G401.6 (cell line): ENCODE results near the gene SSPN.

ENCODE experiments used
- FAIRE-seq: peaks from 2 replicates; lab custom pipeline; 2012; peaks lifted over from hg19 to GRCh38; lab: Jason Lieb, UNC

The SSPN gene

DNA sequence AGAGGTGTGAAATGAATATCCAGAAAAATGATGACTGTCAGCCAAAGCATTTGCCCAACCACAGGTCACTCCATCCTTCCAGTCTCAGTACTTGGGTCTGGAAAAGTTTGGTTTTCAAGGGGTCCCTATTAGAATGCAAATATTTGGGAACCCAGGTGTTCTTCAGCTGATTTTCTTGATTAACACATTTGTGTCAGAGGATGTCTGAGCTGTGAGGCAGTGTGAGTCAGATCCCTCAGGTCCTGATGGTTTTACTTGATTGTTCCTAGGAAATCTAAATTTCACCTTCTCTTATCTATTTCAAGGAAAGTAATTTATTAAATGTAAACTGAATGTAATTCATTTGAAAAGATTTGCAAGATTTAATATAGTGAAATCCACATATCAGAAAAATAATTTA is 71.5 kb downstream of the SSPN start:
- FAIRE-seq: no peak

- no peak for FAIRE-seq
Measured at GRCh38 chr12:26268841-26269561, 73.6 kb downstream of the SSPN start.

- FAIRE-seq: no peak
Measured at GRCh38 chr12:26269562-26270284, 74.3 kb downstream of the SSPN start.

GRCh38 chr12:26271024-26271423 is 75.7 kb downstream of the SSPN start:
- FAIRE-seq: no peak

DNA sequence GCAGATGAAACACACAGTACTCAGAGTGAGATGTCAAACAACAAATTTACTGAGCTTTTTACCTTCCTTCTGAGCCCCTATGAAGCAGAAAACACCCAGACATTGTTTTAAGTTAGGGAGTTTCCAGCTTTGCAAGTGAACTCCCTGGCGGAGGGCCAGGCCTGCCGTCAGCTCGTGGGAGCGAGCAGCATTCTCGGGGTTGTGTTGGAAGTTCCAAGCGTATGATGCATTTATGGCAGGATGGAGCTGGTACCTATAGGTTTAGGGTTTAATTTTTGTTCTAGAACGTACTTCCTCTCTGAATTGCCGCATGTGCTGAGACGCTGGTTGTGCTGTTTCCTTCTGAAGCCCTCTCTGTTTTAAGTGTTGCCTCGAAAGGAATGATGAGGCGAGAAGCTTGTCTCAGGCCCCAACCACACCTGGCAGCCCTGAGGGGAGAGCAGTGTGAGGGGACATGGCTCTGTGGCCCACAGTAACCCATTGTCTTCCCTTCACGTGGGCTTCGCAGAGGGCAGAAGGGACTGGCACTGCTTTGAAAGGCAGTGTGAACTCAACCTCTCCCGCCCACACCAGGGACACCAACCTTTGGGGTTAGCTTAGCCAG is 76.6 kb downstream of the SSPN start:
- FAIRE-seq: no peak

DNA sequence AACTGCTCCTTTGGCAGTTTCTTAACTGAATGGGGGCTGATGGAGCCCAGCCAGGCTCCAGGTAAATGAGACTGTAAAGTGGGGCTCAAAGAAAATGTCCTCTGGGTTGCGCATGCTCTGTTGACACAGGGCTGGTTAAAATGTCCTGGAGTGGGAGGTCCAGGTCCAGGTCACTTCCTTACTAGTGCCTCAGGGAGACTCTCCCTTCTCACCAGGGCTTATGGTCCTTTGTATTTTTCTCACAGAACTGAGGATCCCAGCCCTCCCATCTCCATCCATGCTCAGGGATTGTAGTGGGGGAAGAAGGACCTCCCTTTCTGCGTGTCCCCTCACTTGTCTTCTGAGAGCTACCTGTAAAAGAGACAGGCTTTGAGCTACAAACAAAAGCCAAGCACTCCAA is 77.5 kb downstream of the SSPN start:
- FAIRE-seq: no peak

DNA sequence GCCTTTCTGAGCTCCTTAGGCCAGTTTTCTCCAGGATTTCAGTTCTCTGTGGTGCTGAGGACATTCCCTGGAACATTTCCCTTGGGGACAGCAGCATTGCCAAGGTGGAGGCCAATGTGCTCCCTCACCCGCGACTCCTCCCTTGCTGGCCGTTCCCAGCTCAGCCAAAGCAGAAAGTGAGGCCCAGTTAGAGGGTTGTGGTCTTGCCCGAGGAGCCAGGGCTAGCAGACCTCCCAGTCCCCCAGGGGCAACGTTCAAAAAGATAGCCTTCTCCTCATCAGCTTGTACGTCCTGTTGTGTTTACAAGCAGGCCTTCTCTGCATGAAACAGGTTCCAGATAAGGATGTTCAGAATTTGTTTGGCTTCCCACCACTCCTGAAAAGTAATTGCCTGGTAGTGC is 78.4 kb downstream of the SSPN start:
- no peak for FAIRE-seq

DNA sequence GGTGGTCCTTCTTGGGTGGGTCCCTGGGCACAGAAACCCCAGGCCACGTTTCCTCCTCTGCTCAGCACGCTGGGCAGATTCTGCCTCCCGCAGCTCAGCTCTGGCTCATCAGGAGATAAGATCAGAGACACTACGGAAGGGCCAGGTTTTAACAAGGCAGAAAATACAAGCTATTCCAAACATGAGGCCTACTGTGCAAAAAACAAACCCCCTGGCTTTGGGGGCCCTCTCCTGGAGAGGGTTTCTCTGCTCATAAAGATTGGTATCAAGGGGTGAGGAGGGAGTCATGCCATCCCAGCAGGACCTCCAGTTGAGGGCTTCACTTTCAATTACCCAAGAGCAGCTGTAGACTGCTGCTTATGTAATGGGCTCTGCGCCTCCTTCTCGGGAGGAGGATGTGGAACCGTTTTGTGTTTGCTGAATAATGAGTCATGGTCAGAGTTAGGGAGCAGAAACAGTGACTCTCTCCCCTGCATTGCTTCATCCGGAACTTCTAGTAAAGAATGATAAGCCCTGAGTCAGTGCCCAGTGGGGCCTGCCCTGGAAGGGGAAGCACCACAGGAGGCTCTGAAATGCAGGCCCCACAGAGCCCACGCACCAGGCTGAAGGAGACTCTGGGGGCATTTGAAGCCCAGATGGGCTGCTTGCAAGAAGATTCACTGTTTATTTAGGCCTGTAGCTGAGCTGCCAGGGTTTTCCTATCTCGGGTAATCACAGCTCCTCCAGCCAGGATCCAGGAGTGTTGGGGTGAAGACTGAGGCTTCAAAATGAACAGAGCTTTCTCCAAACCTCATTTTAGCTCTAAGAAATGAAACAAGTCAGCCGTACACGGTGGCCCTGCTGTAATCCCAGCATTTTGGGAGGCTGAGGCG is 79.3 kb downstream of the SSPN start:
- FAIRE-seq: no peak

DNA sequence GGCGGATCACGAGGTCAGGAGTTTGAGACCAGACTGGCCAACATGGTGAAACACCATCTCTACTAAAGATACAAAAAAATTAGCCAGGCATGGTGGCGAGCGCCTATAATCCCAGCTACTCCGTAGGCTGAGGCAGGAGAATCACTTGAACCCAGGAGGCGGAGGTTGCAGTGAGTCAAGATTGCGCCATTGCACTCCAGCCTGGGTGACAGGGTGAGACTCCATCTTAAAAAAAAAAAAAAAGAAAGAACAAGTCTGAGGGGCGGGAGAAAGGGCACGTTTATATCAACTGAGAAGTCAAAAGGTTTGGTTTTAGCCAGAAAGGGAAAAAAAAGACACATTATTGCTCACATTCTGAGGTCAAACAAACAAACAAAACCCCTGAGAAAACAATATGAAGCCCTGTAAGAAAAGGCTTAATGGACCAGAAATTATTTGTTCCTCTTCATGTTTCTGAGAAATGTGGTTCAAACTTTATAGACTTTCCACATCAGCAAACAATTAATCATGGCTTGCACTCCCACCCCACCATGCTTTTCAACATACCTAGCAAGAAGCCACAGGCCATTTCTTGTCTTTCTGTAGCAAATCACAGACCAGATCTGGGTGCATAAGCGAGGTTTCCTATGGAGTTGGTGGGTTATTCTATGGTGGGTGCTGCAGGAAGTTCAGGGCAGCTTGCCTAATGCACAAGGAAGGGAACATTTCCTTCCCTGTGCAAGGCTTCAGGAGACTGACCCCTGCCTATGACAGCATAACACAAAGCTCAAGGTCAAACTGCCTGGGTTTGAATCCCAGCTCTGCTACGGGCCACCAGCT is 80.1 kb downstream of the SSPN start:
- no peak for FAIRE-seq

- FAIRE-seq: no peak
Measured at GRCh38 chr12:26276709-26277108, 81.3 kb downstream of the SSPN start.

DNA sequence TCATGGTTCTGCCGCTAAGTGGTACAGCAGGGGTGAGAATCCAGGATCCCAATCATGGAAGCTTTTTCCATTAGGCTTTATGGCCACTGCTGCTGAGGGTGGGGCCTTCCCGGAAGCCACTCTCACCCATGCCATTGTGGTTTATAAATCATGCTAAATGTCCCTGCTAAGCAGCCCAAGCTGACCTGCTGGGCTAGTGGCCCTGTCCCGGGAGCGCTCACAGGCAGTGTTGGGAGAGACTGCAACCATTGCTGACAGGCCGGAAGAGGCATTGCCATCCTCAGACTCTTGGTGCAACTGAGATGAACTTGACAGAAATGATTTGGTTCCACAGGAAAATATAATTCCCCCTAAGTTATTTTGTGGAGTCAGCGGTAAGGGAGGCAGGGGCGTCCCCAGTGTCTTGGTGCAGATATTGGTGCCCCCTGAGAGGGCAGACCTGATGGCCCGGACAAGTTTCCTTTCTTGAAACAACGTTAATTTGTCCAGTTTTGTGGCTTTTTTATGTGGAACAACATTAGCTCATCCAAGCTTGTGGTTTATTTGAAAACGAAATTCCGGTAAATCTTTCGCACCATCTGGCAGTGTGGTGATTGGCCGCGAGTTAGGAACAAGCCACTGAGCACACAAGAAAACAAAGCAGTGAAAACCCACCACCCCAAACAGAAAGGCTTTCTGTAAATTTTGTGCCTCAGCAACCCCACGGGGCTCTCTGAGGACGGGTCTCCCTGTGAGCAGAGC is 82.3 kb downstream of the SSPN start:
- FAIRE-seq: no peak

DNA sequence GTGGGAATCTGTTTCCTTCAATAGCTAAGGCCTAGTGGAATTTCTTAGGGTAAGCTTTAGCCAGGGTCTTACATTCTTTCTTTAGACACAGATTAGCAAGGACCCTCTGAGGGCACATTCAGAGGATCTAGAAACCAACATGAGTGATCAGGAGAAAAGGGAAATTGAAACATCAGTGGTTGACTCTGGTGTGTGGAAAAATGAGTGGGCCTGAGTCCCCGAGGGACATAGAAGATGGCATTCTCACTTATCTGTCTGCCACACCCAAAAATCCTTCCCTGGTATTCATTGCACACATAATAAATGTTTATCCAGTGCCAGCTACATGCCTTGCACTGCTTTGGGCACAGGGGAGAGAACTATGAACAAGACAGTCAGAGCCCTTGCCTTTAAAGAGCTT is 82.9 kb downstream of the SSPN start:
- FAIRE-seq: no peak

DNA sequence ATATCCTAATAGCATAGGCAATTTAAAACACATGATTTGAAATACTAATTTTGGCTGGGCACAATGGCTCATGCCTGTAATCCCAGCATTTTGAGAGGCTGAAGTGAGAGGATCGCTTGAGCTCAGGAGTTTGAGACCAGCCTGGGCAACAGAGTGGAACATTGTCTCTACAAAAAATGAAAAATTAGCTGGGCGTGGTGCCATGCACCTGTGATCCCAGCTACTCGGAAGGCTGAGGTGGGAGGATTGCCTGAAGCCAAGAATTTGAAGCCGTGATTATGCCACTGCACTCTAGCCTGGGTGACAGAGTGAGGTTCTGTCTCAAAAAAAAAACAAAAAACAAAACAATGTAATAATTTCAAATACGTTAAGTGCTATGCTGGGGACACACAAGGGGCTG is 83.3 kb downstream of the SSPN start:
- no peak for FAIRE-seq

DNA sequence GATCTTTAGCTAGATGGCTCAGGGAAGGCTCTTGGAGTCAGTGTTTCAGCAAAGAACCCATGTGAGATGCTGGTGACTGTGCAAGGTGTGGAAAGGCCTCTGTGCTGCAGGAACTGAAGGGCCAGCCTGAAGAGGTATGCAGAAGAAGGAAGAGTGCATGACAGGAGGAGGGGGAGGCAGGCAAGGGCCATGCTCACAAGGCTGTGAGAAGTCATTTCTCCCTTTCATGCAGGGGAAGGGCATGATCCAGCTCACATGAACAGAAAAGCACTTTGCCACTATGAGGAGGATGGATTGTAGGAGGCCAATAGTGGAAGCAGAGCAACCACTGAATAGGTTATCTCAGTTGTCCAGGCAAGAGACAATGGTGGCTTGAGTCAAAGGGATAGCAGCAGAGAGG is 83.7 kb downstream of the SSPN start:
- no peak for FAIRE-seq

DNA sequence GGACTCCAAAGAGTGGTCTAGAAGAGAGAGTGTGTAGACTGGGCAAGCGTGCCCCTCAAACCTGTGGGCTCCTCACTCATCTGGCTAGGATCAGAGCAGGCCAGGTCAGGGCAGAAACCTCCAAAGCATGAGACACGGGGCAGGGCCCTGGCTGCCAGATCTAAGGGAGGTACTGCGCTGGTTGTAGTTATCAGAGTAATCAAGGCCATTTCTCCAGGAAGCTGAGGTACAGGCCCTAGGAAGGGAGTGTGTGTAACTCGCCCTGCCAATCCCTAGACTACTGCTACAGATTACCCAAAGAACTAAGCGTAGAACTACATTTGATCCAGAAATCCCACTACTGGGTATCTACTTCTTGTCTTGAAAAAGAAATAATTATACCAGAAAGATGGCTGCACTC is 84.5 kb downstream of the SSPN start:
- no peak for FAIRE-seq

GRCh38 chr12:26280869-26281268 is 85.5 kb downstream of the SSPN start:
- FAIRE-seq: no peak

GRCh38 chr12:26281320-26281719 is 85.9 kb downstream of the SSPN start:
- no peak for FAIRE-seq

DNA sequence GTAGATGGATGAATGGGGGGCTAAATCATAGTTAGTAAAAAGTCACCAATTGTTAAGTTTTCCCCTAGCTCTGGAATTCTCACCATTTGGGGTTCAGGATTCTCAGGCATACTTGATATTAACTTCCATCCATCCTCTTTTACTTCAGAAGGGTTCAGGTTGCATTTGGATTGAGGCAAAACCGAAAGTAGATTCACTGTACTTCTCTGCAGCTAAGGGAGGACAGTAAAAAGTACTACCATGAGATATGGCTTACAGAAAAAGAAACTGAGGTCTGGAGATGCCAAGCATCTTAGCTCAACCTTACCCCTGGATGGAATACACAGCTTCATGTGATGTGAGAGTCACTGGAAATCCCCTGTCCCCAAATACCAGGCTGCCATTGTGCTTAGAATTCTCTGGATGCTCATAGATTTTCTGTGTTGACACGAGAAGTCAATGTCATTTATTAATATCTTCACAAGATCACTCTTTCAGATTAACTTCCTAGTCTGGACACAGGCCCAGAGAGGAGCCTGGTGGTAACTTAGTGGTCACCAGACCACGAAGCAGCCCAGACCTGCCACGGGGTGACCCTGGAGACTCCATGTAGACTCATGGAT is 87.1 kb downstream of the SSPN start:
- FAIRE-seq: no peak

GRCh38 chr12:26283046-26283445 is 87.7 kb downstream of the SSPN start:
- FAIRE-seq: no peak

GRCh38 chr12:26283617-26284016 is 88.2 kb downstream of the SSPN start:
- no peak for FAIRE-seq

- no peak for FAIRE-seq
Measured at GRCh38 chr12:26285401-26285800, 90.0 kb downstream of the SSPN start.
